GM20000 (cell line): ENCODE data around the gene RGS9.
"Not testable (repeated sequence)": the region's sequence is repeated elsewhere in the genome, so short reads cannot be mapped to it uniquely, and the experiment has no call there.

Experiments
- DNase-seq: peaks from one replicate; pipeline ENCODE4 v3.0.0; 2012; ENCODE audit warnings: low spot score
- TF ChIP-seq, protein P1 (sequence below): IDR thresholded peaks from 2 replicates; pipeline ENCODE4 v1.5.1; 2012; ENCODE audit warnings: mild to moderate bottlenecking, control low read depth; ENCODE audit errors: extremely low read depth, missing control alignments

RGS9 gene

DNA sequence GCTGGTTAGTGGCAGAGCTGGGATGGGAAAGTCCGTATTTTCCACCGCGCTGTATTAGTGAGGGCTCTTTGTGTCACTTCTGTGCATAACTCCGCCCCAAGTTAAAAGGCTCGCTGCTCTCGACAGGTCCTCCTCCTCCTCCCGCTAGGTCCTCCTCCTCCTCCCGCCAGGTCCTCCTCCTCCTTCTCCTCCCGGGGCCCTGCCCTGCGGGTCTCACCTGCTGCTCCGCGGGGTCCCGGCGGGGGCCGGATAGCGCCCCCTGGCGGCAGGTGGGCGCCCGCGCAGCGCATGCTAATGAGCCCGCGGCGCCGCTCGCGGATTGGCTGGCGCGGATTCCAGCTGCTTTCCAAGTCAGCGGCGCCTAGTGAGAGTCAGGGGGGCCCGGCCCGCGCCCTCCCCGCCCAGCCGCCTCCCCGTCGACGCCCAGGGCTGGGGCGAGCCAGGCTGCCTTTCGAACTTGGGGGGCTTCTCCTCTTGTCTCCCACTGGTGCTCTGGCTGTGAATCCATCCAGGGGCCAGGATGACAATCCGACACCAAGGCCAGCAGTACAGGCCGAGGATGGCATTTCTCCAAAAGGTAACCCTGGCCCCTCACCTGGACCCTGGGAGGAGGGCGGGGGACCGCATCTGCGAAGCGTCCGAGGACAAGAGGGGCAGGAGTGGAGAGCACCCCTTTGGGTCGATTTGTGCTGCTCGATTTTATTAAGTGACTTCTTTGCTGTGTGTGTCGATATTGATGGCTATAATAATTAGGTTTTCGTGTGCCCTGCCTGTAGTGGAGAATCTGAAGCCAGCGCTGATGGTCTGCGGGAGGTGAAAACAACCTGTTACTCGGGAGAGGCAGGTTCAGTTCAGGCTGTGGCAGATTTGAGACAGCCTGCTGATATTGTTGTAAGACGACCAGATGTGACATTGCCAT lies at the start of gene RGS9:
Gene RGS9, plus strand, starts transcription at position 350 of the 919 bp plus-strand sequence. Its CDS starts 171 bp downstream, at position 521.
- peak; percentile 90 for DNase-seq
- TF ChIP-seq, protein P1, sequence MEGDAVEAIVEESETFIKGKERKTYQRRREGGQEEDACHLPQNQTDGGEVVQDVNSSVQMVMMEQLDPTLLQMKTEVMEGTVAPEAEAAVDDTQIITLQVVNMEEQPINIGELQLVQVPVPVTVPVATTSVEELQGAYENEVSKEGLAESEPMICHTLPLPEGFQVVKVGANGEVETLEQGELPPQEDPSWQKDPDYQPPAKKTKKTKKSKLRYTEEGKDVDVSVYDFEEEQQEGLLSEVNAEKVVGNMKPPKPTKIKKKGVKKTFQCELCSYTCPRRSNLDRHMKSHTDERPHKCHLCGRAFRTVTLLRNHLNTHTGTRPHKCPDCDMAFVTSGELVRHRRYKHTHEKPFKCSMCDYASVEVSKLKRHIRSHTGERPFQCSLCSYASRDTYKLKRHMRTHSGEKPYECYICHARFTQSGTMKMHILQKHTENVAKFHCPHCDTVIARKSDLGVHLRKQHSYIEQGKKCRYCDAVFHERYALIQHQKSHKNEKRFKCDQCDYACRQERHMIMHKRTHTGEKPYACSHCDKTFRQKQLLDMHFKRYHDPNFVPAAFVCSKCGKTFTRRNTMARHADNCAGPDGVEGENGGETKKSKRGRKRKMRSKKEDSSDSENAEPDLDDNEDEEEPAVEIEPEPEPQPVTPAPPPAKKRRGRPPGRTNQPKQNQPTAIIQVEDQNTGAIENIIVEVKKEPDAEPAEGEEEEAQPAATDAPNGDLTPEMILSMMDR = peak; percentile 94

DNA sequence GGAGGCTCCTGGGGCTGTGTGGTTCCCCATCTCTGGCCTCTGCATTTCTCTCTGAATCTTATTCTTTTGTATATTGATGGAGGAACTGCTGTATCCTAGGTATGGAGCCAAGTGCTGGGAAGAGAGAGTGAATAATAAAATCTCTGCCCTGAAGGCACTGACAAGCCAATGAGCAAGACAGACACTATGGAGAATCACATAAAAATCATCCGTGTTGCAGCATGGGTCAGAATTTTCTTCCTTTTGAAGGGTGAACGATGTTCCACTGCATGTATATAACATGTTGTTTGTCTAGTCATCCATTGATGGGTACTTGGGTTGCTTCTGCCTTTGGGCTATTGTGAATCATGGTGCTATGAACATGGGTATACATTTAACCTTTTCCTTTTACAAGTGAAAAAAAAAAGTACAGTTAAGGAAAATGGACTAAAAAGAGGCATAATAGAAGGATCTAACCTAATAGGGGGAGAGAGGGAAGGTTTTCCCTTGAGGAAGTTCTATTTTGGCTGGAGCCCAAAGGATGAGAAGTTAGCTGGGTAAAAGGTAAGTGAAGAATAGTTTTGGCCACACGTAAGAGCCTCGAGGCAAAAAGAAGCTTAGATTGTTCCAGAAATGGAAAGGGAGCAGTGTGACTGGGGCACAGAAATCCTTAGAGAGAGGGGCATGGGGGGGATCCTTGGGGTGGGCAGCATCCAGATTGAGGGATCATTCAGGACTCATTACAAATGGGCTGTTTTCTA lies 48.4 kb upstream of the RGS9 start:
- DNase-seq = no peak
- TF ChIP-seq, protein P1 = no peak

DNA sequence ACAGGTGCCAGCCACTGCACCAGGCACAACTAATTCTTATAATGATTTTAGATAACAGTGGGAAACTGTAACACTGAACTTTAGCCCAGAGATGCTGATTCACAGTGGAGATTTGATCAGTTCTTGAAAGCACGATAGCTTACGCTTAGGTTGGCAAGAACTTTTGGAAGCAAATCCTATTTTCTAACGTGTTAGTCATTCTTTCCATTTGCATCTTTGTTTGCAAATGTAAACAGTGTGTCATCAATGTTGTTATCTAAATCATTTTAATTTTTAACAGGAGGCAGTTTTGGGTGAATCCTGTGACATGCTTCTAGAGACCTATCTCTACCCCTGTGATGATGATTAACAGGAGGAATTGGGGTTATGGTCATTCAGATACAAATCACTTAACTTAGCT lies 44.9 kb upstream of the RGS9 start:
- no peak for DNase-seq
- TF ChIP-seq, protein P1 = no peak

DNA sequence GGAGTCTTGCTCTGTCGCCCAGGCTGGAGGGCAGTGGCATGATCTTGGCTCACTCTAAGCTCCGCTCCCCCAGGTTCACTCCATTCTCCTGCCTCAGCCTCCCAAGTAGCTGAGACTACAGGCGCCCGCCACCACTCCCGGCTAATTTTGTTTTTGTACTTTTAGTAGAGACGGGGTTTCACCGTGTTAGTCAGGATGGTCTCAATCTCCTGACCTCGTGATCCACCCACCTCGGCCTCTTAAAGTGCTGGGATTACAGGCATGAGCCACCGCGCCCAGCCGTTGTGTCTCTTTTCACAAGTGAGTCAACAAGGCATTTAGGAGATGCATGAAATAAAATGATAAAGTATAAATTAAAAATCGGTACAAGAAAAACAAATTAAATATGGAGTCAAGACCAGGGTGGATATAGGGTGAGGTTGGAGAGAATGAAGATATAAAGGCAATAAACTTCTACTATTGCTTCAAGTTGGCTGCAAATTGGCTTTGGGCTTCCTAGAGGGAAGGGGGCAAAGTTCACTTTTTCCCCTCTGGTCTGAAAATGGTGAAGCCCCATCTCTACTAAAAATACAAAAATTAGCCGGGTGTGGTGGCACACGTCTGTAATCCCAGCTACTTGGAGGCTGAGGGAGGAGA lies 44.3 kb upstream of the RGS9 start:
- not testable (repeated sequence) for DNase-seq

DNA sequence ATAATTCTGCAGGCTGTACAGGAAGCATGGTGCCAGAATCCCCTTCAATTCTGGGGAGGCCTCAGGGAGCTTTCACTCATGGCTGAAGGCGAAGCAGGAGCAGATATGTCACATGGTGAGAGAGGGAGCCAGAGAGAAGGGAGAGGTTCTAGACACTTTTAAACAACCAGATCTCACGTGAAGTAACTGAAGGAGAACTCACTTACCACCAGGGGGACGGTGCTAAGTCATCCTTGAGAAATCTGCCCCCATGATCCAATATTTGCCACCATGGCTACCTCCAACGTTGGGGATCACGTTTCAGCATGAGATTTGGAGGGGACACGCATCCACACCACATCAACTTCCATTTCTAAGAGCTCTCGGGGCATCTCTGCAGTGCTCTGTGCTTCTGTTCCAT lies 43.2 kb upstream of the RGS9 start:
- TF ChIP-seq, protein P1 = no peak
- DNase-seq = no peak

DNA sequence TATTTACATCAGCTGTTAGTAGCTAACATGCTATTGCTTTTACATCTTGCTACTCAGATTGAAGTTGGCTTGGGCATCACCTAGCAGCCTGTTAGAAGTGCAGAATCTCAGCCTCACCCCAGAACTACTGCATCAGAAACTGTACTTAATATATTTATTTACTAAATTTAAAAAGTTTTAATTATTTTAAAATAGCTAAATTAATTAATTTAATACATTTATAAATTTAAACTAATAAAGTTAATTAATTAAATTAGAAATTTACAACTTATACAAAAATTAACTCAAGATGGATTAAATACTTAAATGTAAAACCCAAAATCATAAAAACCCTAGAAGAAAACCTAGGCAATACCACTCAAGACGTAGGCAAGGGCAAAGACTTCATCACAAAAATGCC lies 41.7 kb upstream of the RGS9 start:
- no peak for DNase-seq
- TF ChIP-seq, protein P1 = no peak

DNA sequence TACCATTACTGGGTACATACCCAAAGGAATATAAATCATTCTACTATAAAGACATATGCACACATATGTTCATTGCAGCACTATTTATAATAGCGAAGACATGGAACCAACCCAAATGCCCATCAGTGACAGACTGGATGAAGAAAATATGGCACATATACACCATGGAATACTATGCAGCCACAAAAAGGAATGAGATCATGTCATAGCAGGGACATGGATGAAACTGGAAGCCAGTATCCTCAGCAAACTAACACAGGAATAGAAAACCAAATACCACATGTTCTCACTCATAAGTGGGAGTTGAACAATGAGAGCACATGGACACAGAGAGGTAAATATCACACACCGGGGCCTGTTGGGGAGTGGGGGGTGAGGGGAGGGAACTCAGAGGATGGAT lies 40.8 kb upstream of the RGS9 start:
- not testable (repeated sequence) for DNase-seq

DNA sequence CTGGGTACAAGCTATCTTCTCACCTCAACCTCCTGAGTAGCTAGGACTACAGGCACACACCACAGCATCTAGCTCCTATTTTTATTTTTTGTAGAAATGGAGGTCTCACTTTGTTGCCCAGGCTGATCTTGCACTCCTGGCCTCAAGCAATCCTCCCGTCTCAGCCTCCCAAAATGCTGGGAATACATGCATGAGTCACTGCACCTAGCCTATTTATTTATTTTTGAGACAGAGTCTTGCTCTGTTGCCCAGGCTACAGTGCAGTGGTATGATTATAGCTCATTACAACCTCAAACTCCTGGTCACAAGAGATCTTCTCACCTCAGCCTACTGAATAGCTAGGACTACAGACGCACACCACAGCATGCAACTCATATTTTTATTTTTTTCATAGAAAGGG lies 40.1 kb upstream of the RGS9 start:
- DNase-seq = no peak
- TF ChIP-seq, protein P1 = no peak
